ENCODE data around the gene HOPX. TPM values are rescaled to one million over a fixed set of nuclear protein-coding genes. Genes with fewer than 3 reads are reported as not detected.
"Not testable (repeated sequence)": the region's sequence is repeated elsewhere in the genome, so short reads cannot be mapped to it uniquely, and the experiment has no call there.

The HOPX gene
- total RNA-seq, 3 donors from 2014 or later (not counting 1 experiment from before 2014, with no cell fraction given): 152 to 240 (median 167) TPM

DNA sequence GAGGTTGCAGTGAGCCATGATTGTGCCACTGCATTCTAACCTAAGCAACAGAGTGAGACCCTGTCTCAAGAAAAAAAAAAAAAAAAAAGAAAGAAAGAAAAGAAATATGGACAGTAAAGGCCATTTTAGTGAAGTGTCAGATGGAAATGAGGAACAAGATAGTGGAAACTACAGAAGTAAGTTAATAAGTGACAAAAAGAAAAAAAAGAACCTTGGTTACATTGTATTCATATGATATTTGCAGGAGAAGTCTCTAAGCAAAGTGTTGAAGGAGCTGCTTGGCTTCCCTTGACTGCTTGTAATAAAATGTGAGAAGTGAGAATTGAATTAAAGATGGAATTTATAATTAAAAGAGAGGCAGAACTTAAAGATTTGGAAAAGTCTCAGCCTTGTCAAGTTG, 73.2 kb downstream of the HOPX start:
- no peaks in the 10 kb centered on the region for H3K9me3 Mint-ChIP-seq
- intact Hi-C loops (cut with micrococcal nuclease): no loop called here
- Histone ChIP-seq H3K4me3 (ENCODE audit: low read length) (no peak overlapping the region), H3K27me3 (ENCODE audit: control insufficient read depth, insufficient read depth, low read length) (no peaks in the 10 kb centered on the region), H3K27ac (ENCODE audit: low read length) (no peak overlapping the region), H3K36me3 (ENCODE audit: control insufficient read depth, insufficient read depth, low read length) (no peaks in the 10 kb centered on the region), H3K4me1 (ENCODE audit: control insufficient read depth, insufficient read depth, low read length) (no peaks in the 10 kb centered on the region), H3K9me3 (ENCODE audit: control insufficient read depth, insufficient read depth, low read length) (no peaks in the 10 kb centered on the region)
- no peaks in the 10 kb centered on the region for H3K36me3 Mint-ChIP-seq
- TF ChIP-seq, protein P1, sequence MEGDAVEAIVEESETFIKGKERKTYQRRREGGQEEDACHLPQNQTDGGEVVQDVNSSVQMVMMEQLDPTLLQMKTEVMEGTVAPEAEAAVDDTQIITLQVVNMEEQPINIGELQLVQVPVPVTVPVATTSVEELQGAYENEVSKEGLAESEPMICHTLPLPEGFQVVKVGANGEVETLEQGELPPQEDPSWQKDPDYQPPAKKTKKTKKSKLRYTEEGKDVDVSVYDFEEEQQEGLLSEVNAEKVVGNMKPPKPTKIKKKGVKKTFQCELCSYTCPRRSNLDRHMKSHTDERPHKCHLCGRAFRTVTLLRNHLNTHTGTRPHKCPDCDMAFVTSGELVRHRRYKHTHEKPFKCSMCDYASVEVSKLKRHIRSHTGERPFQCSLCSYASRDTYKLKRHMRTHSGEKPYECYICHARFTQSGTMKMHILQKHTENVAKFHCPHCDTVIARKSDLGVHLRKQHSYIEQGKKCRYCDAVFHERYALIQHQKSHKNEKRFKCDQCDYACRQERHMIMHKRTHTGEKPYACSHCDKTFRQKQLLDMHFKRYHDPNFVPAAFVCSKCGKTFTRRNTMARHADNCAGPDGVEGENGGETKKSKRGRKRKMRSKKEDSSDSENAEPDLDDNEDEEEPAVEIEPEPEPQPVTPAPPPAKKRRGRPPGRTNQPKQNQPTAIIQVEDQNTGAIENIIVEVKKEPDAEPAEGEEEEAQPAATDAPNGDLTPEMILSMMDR (IDR thresholded peaks at IDR 0.05): no peak
- H3K27ac Mint-ChIP-seq: no peak overlapping the region
- H3K4me1 Mint-ChIP-seq: peaks cover 0 to 6% of the 10 kb centered on the region in 2 donors
- no peak for ATAC-seq
- no peak for DNase-seq
- H3K4me3 Mint-ChIP-seq: no peak overlapping the region
- H3K27me3 Mint-ChIP-seq (ENCODE audit: low read depth in 2 of 2): no peaks in the 10 kb centered on the region

DNA sequence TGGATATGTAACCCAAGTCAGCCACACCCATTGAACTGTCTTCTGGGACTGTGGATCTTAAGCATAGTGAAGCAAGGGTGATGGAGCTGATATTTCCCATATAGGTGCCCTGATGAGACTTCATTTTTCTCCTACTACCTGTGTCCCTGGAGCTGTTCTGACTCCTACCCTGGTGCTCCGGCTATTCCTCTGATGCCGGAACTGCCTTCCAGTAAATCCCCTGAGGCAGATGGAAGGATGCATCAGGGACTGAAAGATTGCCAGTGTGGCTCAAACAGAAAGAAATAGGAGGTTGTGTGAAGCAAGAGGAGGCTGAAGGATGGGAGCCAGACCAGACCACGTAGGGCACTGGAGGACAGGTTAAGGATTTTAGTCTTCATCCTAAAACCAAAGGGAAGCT, 74.7 kb downstream of the HOPX start:
- WGBS (ENCODE audit: insufficient coverage): 92% methylated on average over 3 of the region's 3 CpGs
- H3K4me3 Mint-ChIP-seq: no peak overlapping the region

DNA sequence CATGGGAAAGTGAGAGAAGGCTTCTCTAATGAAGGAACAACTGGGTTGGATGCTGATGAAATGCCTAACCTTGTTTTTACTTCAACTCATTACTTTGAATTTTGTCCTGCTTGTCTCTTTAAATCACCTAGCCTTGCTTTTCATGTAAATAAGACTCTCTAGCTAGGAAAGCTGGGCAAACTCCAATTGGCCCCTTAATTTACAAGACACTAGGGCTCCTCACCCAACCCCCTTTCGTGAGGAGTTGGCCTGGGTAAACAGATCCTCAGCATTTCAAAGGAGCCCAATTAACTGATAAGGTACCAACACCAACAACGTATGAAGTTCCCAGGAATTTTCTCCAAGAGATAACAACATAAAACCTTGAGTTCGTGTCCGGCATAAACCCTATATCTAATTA, 75.6 kb downstream of the HOPX start:
- not testable (repeated sequence) for H3K27ac Mint-ChIP-seq, ATAC-seq

More for the DNA sequence above, 74.7 kb downstream of the HOPX start:
- Mint-ChIP-seq H3K4me1 (peaks cover 0 to under 1% of the 10 kb centered on the region in 2 donors), H3K9me3 (no peaks in the 10 kb centered on the region), H3K27me3 (ENCODE audit: low read depth in 2 of 2) (no peaks in the 10 kb centered on the region), H3K36me3 (no peaks in the 10 kb centered on the region), H3K27ac (no peak overlapping the region)
- Histone ChIP-seq H3K36me3 (ENCODE audit: control insufficient read depth, insufficient read depth, low read length) (no peaks in the 10 kb centered on the region), H3K27me3 (ENCODE audit: control insufficient read depth, insufficient read depth, low read length) (no peaks in the 10 kb centered on the region), H3K27ac (ENCODE audit: low read length) (no peak overlapping the region), H3K9me3 (ENCODE audit: control insufficient read depth, insufficient read depth, low read length) (no peaks in the 10 kb centered on the region), H3K4me3 (ENCODE audit: low read length) (no peak overlapping the region), H3K4me1 (ENCODE audit: control insufficient read depth, insufficient read depth, low read length) (no peaks in the 10 kb centered on the region)
- no peak for DNase-seq
- intact Hi-C loops (cut with micrococcal nuclease): no loop called here
- TF ChIP-seq, protein P1 (IDR thresholded peaks at IDR 0.05): no peak
- ATAC-seq: no peak

DNA sequence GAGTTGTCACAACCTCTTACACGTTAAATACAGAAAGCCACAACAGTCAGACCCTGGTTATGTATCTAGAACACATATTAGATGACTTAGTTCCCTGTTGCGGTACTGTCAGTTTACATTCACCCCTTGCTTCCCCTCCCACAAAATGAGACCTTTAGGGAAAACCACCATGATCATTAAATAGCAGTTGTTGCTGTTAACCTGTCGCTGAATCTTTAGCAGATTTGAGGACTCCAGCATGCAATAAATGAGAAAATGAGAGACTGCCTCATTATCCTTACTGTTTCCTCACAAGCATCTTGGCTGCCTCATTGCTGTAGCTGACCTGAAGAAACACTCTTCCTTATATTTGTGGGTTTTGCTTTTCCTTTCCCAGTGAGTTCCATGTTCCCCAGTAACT, 77.8 kb downstream of the HOPX start:
- no peak overlapping the region for H3K4me3 ChIP-seq (ENCODE audit: low read length)
- Mint-ChIP-seq H3K4me3 (no peak overlapping the region), H3K27ac (no peak overlapping the region), H3K4me1 (peaks cover 0 to 3% of the 10 kb centered on the region in 2 donors), H3K9me3 (peaks cover 0 to 2% of the 10 kb centered on the region in 2 donors), H3K27me3 (ENCODE audit: low read depth in 2 of 2) (no peaks in the 10 kb centered on the region), H3K36me3 (no peaks in the 10 kb centered on the region)
- ATAC-seq (no peak), DNase-seq (no peak)
- H3K36me3 ChIP-seq (ENCODE audit: control insufficient read depth, insufficient read depth, low read length): no peaks in the 10 kb centered on the region
- H3K4me1 ChIP-seq (ENCODE audit: control insufficient read depth, insufficient read depth, low read length): no peaks in the 10 kb centered on the region
- no peaks in the 10 kb centered on the region for H3K9me3 ChIP-seq (ENCODE audit: control insufficient read depth, insufficient read depth, low read length)
- no peak overlapping the region for H3K27ac ChIP-seq (ENCODE audit: low read length)
- intact Hi-C loops (cut with micrococcal nuclease): no loop called here
- no peaks in the 10 kb centered on the region for H3K27me3 ChIP-seq (ENCODE audit: control insufficient read depth, insufficient read depth, low read length)
- TF ChIP-seq, protein P1 (IDR thresholded peaks at IDR 0.05): no peak
- WGBS (ENCODE audit: insufficient coverage): 77% methylated on average over 3 of the region's 3 CpGs

More for the DNA sequence above, 75.6 kb downstream of the HOPX start:
- 100% methylated on average over 2 of the region's 4 CpGs for WGBS (ENCODE audit: insufficient coverage)
- H3K9me3 ChIP-seq (ENCODE audit: control insufficient read depth, insufficient read depth, low read length); H3K4me1 ChIP-seq (ENCODE audit: control insufficient read depth, insufficient read depth, low read length); H3K36me3 ChIP-seq (ENCODE audit: control insufficient read depth, insufficient read depth, low read length); H3K4me3 Mint-ChIP-seq; H3K9me3 Mint-ChIP-seq; H3K27me3 Mint-ChIP-seq (ENCODE audit: low read depth in 2 of 2); H3K4me1 Mint-ChIP-seq; H3K27ac ChIP-seq (ENCODE audit: low read length); DNase-seq; intact Hi-C loops (cut with micrococcal nuclease); H3K27me3 ChIP-seq (ENCODE audit: control insufficient read depth, insufficient read depth, low read length); H3K36me3 Mint-ChIP-seq; H3K4me3 ChIP-seq (ENCODE audit: low read length): not testable (repeated sequence)

Other genes starting within 250 kb of the HOPX start
- gene PPAT, start 245.7 kb downstream of the HOPX start, total RNA-seq: 1 to 10 TPM; 4.3 to 8.9 (median 6.2) TPM
- gene PAICS, start 245.0 kb downstream of the HOPX start, total RNA-seq: 10 to 100 TPM; 15.8 to 20.0 (median 17.6) TPM
- gene SRP72, start 213.7 kb downstream of the HOPX start, total RNA-seq: 100 to 1,000 TPM; 102 to 131 (median 120) TPM
- gene ARL9, start 175.5 kb downstream of the HOPX start, total RNA-seq: under 1 TPM in 2 of 3 donors, not detected in 1; 0.27 to 0.49 TPM
- gene SPINK2, start 140.4 kb upstream of the HOPX start, total RNA-seq: 1 to 10 TPM in 2 of 3 donors, under 1 TPM in 1; 0.42 to 3.8 (median 2.0) TPM
- 10 to 100 TPM; 52.1 to 71.3 (median 67.6) TPM for gene REST, start 226.6 kb upstream of the HOPX start, total RNA-seq